ENCODE results near the gene REEP1. TPM values are rescaled to one million over a fixed set of nuclear protein-coding genes. Genes with fewer than 3 reads are reported as not detected.

Gene REEP1
- total and polyA plus RNA-seq, 2 of the 13 experiments (the other 11 are each of a cell fraction or from before 2014, with no cell fraction given): 0.27 TPM; not detected in 1

GRCh38 chr2:86367499-86367777 is 30.0 kb upstream of the REEP1 start (continued):
- TF ChIP-seq, protein P1, sequence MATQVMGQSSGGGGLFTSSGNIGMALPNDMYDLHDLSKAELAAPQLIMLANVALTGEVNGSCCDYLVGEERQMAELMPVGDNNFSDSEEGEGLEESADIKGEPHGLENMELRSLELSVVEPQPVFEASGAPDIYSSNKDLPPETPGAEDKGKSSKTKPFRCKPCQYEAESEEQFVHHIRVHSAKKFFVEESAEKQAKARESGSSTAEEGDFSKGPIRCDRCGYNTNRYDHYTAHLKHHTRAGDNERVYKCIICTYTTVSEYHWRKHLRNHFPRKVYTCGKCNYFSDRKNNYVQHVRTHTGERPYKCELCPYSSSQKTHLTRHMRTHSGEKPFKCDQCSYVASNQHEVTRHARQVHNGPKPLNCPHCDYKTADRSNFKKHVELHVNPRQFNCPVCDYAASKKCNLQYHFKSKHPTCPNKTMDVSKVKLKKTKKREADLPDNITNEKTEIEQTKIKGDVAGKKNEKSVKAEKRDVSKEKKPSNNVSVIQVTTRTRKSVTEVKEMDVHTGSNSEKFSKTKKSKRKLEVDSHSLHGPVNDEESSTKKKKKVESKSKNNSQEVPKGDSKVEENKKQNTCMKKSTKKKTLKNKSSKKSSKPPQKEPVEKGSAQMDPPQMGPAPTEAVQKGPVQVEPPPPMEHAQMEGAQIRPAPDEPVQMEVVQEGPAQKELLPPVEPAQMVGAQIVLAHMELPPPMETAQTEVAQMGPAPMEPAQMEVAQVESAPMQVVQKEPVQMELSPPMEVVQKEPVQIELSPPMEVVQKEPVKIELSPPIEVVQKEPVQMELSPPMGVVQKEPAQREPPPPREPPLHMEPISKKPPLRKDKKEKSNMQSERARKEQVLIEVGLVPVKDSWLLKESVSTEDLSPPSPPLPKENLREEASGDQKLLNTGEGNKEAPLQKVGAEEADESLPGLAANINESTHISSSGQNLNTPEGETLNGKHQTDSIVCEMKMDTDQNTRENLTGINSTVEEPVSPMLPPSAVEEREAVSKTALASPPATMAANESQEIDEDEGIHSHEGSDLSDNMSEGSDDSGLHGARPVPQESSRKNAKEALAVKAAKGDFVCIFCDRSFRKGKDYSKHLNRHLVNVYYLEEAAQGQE (IDR thresholded peaks at IDR 0.05; ENCODE audit: borderline replicate concordance in 1 of 2, low read depth in 1 of 2, low read length in 2 of 2): no peak
- TF ChIP-seq EP300 (IDR thresholded peaks at IDR 0.05; ENCODE audit: low read depth in 2 of 2, low read length in 2 of 2): no peak
- no peak for TF ChIP-seq EP300 (CRISPR knock-in tag; IDR thresholded peaks at IDR 0.05; ENCODE audit: borderline replicate concordance)
- no peak for TF ChIP-seq ZSCAN29 (CRISPR knock-in tag; conservative IDR thresholded peaks at IDR 0.05)
- TF ChIP-seq ZNF264 (CRISPR knock-in tag; IDR thresholded peaks at IDR 0.05): no peak
- TF ChIP-seq ZNF383 (CRISPR knock-in tag; IDR thresholded peaks at IDR 0.05; ENCODE audit: borderline replicate concordance): no peak
- TF ChIP-seq ZNF614 (CRISPR knock-in tag; IDR thresholded peaks at IDR 0.05; ENCODE audit: borderline replicate concordance): no peak
- no peak for TF ChIP-seq GPBP1L1 (CRISPR knock-in tag; IDR thresholded peaks at IDR 0.05)
- no peak for TF ChIP-seq CHD4 (IDR thresholded peaks at IDR 0.05; ENCODE audit: borderline replicate concordance, low read length)
- TF ChIP-seq PITX1 (CRISPR knock-in tag; IDR thresholded peaks at IDR 0.05): no peak
- no peak for TF ChIP-seq KLF13 (CRISPR knock-in tag; IDR thresholded peaks at IDR 0.05)
- TF ChIP-seq ZNF792 (CRISPR knock-in tag; IDR thresholded peaks at IDR 0.05): no peak
- no peak for TF ChIP-seq AHDC1 (CRISPR knock-in tag; IDR thresholded peaks at IDR 0.05; ENCODE audit: borderline replicate concordance)
